Kidney (tissue), 22 donors: ENCODE measurements around the gene NCOA1. TPM values are rescaled to one million over a fixed set of nuclear protein-coding genes. Genes with fewer than 3 reads are reported as not detected.

ENCODE experiments used
- DNase-seq, 5 donors: peaks; one replicate each; pipeline ENCODE4 v3.0.0-alpha.2; 2013 to 2020
- FAIRE-seq: peaks from 2 replicates; lab custom pipeline; 2012; peaks lifted over from hg19 to GRCh38; lab: Jason Lieb, UNC
- H3K27ac ChIP-seq, 2 donors: one replicate each; pipeline ENCODE4 v1.7.0; 2013; ENCODE audit warnings: low read depth in 2 of 2, low read length in 2 of 2, inconsistent platforms in 1 of 2
- H3K27me3 ChIP-seq: one replicate; pipeline ENCODE4 v1.7.1; 2013; ENCODE audit warnings: low read length, inconsistent platforms; ENCODE audit not compliant: control insufficient read depth, insufficient read depth
- H3K36me3 ChIP-seq, 3 donors: one replicate each; pipeline versions ENCODE4 v1.7.0 to v1.7.1; 2013; ENCODE audit warnings: low read length in 3 of 3, control low read depth in 1 of 3, inconsistent platforms in 1 of 3; ENCODE audit not compliant: insufficient read depth in 3 of 3, control insufficient read depth in 2 of 3
- H3K4me1 ChIP-seq, 3 donors: one replicate each; pipeline versions ENCODE4 v1.7.0 to v1.7.1; 2013; ENCODE audit warnings: low read length in 3 of 3, inconsistent platforms in 1 of 3, low read depth in 1 of 3; ENCODE audit not compliant: control insufficient read depth in 2 of 3, insufficient read depth in 2 of 3
- H3K4me3 ChIP-seq, 3 donors: one replicate each; pipeline versions ENCODE4 v1.7.0 to v1.8.1; 2013; ENCODE audit warnings: low read length in 3 of 3, control low read depth in 1 of 3, inconsistent platforms in 1 of 3
- H3K9ac ChIP-seq, 3 donors: one replicate each; pipeline versions ENCODE4 v1.7.0 to v1.7.1; 2013; ENCODE audit warnings: low read length in 3 of 3, control low read depth in 1 of 3, inconsistent platforms in 1 of 3
- H3K9me3 ChIP-seq, 3 donors: one replicate each; pipeline versions ENCODE4 v1.7.0 to v1.7.1; 2013; ENCODE audit warnings: low read length in 3 of 3, control low read depth in 1 of 3, inconsistent platforms in 1 of 3; ENCODE audit not compliant: control insufficient read depth in 2 of 3, insufficient read depth in 1 of 3
- CTCF ChIP-seq: IDR thresholded peaks from 3 replicates; pipeline ENCODE4 v1.5.1; 2012; ENCODE audit warnings: mild to moderate bottlenecking, moderate library complexity, borderline replicate concordance; ENCODE audit not compliant: insufficient read depth; ENCODE audit errors: extremely low read depth
- intact Hi-C: fragments of 100-400 bp; cut with DNase I; formaldehyde crosslinking; loops from one replicate; pipeline ENCODE4 v1.11.1; 2022
- long read RNA-seq, 10 donors: library from polyadenylated mRNA in 1 of 10; unstranded in 1 of 10; transcript quantifications; one replicate each; pipeline ENCODE4 v2.0.0 and lab custom pipeline, GENCODE V29; 2021 to 2026
- polyA plus RNA-seq: library from polyadenylated mRNA; stranded (reverse); fragments of 350-450 nt; fragmentation: Illumina TruSeq; extraction: RNeasy Lipid Tissue Mini Kit (QIAGEN cat#74804); gene quantifications from one replicate; pipeline ENCODE4 v1.2.3, GENCODE V29; 2014; ENCODE audit warnings: low read depth, low replicate concordance; ENCODE audit not compliant: insufficient read depth
- total RNA-seq: library from RNA; stranded (reverse); fragmentation: NEBNext Ultra II Directional; extraction: Animal tissue kit (Norgen Biotek cat#: 25700); gene quantifications from one replicate; pipeline ENCODE4 v1.2.1, GENCODE V29; 2021
- donor health status: control.
- donor health status: control.
- donor health status: control.
- donor health status: control.
- donor health status: control.
- donor health status: DM: yes; HTN: yes; CAD: no.
- donor health status: Normal renal cell carcinoma (clear cell type).

Gene NCOA1
- total RNA-seq (41.5 TPM), polyA plus RNA-seq (11.6 TPM)
- long read RNA-seq, donor 1 = 0 reads
- long read RNA-seq, donor 2, partial matches to known transcripts = 0 of 1 reads
- long read RNA-seq, donor 2, other reads (novel, unspliced or antisense) = 0 of 1 reads
- long read RNA-seq, donor 3 = 0 reads
- long read RNA-seq, donor 4, partial matches to known transcripts = 0 of 5 reads
- long read RNA-seq, donor 4, other reads (novel, unspliced or antisense) = 5 of 5 reads
- long read RNA-seq, donor 5 = 0 reads
- long read RNA-seq, donor 6, partial matches to known transcripts = 0 of 1 reads
- long read RNA-seq, donor 6, other reads (novel, unspliced or antisense) = 0 of 1 reads
- long read RNA-seq, donor 7, partial matches to known transcripts = 7 of 33 reads
- long read RNA-seq, donor 7, other reads (novel, unspliced or antisense) = 26 of 33 reads
- long read RNA-seq, donor 8 = 0 reads
- long read RNA-seq, donor 9 = 0 reads
- long read RNA-seq, donor 10, partial matches to known transcripts = 188 of 188 reads
- long read RNA-seq, donor 10, other reads (novel, unspliced or antisense) = 0 of 188 reads

GRCh38 chr2:24490690-24491541 is at the start of gene NCOA1:
Gene NCOA1 (plus strand): TSS chr2:24491254. CDS start chr2:24658678, 167,424 bp downstream.
- Histone ChIP-seq H3K4me3 (peak within 1 kb of the TSS; percentile 71 to 75 (median 74)), H3K9ac (peak within 1 kb of the TSS; percentile 58 to 74 (median 70)), H3K36me3 (no peaks in the 10 kb centered on the region), H3K4me1 (peaks cover 4 to 16% (median 14%) of the 10 kb centered on the region in 3 donors), H3K27me3 (no peaks in the 10 kb centered on the region), H3K9me3 (no peaks in the 10 kb centered on the region), H3K27ac (peak within 1 kb of the TSS; percentile 81 to 89)
- no peak for FAIRE-seq
- peak; percentile 29 for TF ChIP-seq CTCF
- DNase-seq = peak; percentile 90 to 97 (median 93)
- intact Hi-C loops = no loop called here

DNA sequence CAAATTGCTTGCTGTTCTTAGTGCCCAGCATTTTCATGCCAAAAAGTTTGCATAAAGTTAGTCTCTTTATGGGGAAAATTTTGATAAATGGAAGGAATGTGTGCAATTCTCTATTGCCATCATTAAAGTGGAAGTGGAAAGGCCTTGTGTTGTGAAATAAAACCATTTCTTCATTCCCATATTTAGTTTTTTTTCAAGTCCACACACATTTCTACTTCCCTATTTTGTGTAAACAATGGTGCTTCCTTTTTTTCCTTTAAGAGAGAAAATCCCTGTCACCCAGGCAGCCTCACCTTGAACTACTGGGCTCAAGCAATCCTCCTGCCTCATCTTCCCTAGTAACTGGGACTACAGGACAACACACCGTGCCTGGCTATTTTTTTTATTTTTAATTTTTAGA is 42.3 kb upstream of the NCOA1 start:
- DNase-seq (no peak), FAIRE-seq (no peak)
- TF ChIP-seq CTCF = no peak
- Histone ChIP-seq H3K4me3 (no peak overlapping the region), H3K36me3 (no peaks in the 10 kb centered on the region), H3K4me1 (peaks cover 0 to 3% (median 0%) of the 10 kb centered on the region in 3 donors), H3K9me3 (no peaks in the 10 kb centered on the region), H3K27me3 (no peaks in the 10 kb centered on the region), H3K9ac (no peak overlapping the region), H3K27ac (no peak overlapping the region)
- intact Hi-C loops = no loop called here

DNA sequence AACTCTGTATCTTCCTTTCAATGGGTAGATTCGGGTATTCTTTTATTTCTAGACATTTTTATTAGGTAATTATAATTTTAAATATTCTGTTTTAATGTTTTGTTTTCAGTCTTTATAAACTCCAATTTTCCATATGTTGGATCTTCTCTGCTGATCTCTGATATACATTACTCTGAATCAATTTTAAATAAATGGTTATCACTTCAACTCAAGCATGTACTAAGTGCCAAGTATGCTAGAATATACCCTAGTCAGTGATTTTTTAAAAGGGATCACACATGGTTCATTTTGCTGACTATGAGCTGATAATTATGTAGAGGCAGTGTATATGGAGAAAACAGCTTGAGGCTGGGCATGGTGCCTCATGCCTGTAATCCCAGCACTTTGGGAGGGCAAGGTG is 41.7 kb upstream of the NCOA1 start:
- H3K27ac ChIP-seq = no peak overlapping the region
- no peak for DNase-seq
- FAIRE-seq = no peak
- H3K9ac ChIP-seq = no peak overlapping the region
- H3K9me3 ChIP-seq = no peaks in the 10 kb centered on the region
- no peak for TF ChIP-seq CTCF
- no peak overlapping the region for H3K4me3 ChIP-seq
- intact Hi-C loops = no loop called here
- H3K4me1 ChIP-seq = peaks cover 0 to 3% (median 0%) of the 10 kb centered on the region in 3 donors
- no peaks in the 10 kb centered on the region for H3K36me3 ChIP-seq
- no peaks in the 10 kb centered on the region for H3K27me3 ChIP-seq
